ENCODE measurements around the gene DOCK9.

DOCK9 gene

GRCh38 chr13:98977568-98978265, at the start of gene DOCK9:
DOCK9 (minus strand) TSS chr13:98978064; CDS start chr13:98977909, 155 bp downstream.
- peak; percentile 26 for DNase-seq

GRCh38 chr13:99027260-99027659, 49.4 kb upstream of the DOCK9 start:
- DNase-seq, result no peak

GRCh38 chr13:99022941-99023340, 45.1 kb upstream of the DOCK9 start:
- no peak for DNase-seq

- peak; percentile 79 for DNase-seq
These were observed 40.7 kb upstream of the DOCK9 start for GRCh38 chr13:99018418-99019180.

- DNase-seq, result no peak
These were observed 38.0 kb upstream of the DOCK9 start for GRCh38 chr13:99015606-99016490.

GRCh38 chr13:99014522-99014921, 36.7 kb upstream of the DOCK9 start:
- DNase-seq, result no peak

- no peak for DNase-seq
These were observed 36.1 kb upstream of the DOCK9 start for GRCh38 chr13:99013951-99014350.

- DNase-seq, result no peak
These were observed 34.7 kb upstream of the DOCK9 start for GRCh38 chr13:99012539-99012938.

- no peak for DNase-seq
These were observed 32.2 kb upstream of the DOCK9 start for GRCh38 chr13:99009987-99010551.

GRCh38 chr13:99008577-99008976, 30.7 kb upstream of the DOCK9 start:
- DNase-seq, result no peak

- DNase-seq, result no peak
These were observed 29.6 kb upstream of the DOCK9 start for GRCh38 chr13:99007414-99007986.

- no peak for DNase-seq
These were observed 27.7 kb upstream of the DOCK9 start for GRCh38 chr13:99005609-99006008.

GRCh38 chr13:99004978-99005377, 27.1 kb upstream of the DOCK9 start:
- no peak for DNase-seq

- no peak for DNase-seq
These were observed 26.1 kb upstream of the DOCK9 start for GRCh38 chr13:99003851-99004471.

- DNase-seq, result no peak
These were observed 25.3 kb upstream of the DOCK9 start for GRCh38 chr13:99003186-99003585.

GRCh38 chr13:99002172-99002710, 24.4 kb upstream of the DOCK9 start:
- no peak for DNase-seq

- no peak for DNase-seq
These were observed 22.3 kb upstream of the DOCK9 start for GRCh38 chr13:99000137-99000536.

- no peak for DNase-seq
These were observed 21.7 kb upstream of the DOCK9 start for GRCh38 chr13:98999639-98999952.

- peak; percentile 49 for DNase-seq
These were observed 21.2 kb upstream of the DOCK9 start for GRCh38 chr13:98998831-98999638.

GRCh38 chr13:98997738-98998641, 20.1 kb upstream of the DOCK9 start:
- DNase-seq, result no peak
